HG03571 (cell line): ENCODE data around the gene CCDC107.

Experiments used
- ATAC-seq: cut with Tn5 transposase; IDR thresholded peaks from one replicate; pipeline ENCODE4 v1.9.1; 2021; ENCODE audit not compliant: unreplicated experiment

The CCDC107 gene

DNA sequence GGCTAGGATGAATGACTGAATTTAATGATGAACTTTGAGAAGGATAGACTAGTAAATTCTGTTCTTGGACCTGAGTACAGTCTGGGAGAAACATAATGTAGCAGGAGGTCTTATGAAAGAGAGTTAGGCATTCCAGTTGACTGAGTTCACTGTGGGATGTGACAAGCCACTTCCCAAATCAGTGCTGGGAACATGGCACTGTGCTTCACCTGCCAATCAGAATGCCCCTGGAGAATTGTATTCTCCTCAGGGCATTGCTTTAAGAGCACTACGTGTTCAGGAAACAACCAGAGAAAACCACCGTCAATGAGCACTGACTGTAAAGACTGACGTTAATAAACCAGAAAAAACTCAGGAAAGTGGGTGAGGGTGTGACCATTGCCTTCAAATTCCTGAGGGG, 1.2 kb downstream of the CCDC107 start:
- ATAC-seq = no peak

GRCh38 chr9:35660966-35661415, 2.9 kb downstream of the CCDC107 start:
- no peak for ATAC-seq

GRCh38 chr9:35661756-35662350, 3.8 kb downstream of the CCDC107 start:
- ATAC-seq = no peak

DNA sequence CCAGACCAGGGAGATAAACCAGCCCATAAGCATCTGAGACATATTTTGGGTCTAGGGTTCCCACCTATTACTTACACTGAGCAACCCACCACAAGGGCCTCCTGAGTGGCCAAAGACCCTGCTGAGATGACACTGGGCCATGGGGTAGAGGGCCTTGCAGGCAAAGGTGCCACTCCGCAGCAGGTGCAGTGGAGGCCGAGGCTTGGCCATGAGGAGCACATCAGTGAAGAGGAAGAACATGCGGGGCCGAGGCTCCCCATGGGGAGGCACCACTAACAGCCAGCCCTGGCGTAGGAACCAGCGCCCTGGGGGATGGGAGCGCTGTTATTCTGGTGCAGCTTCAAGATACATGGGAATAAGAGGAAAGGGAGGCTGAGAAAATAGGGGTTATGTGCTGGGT, 4.3 kb downstream of the CCDC107 start:
- ATAC-seq = no peak

GRCh38 chr9:35664531-35665470, 6.7 kb downstream of the CCDC107 start, which contains the start of gene ARHGEF39:
TSS of gene ARHGEF39 (minus strand) at chr9:35665195. CDS start at chr9:35665169, 26 bp downstream.
- peak; percentile 63 for ATAC-seq

DNA sequence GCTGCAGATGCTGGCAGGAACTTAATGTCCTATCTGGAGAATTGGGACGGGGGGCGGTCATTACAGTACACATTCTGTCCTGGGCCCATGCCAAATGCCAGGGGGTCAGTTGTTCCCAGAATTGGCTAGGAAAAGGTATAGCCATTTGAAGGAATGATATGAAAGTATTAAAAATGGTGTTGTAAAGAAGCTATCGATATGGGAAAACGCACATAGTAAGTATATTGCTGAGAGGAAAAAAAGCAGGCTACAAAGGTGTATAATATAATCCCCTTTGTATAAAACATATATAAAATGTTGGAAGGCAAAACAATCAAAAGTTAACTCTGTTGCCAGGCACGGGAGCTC, 7.4 kb downstream of the CCDC107 start:
- no peak for ATAC-seq

GRCh38 chr9:35666045-35666444, 8.0 kb downstream of the CCDC107 start:
- ATAC-seq = no peak

DNA sequence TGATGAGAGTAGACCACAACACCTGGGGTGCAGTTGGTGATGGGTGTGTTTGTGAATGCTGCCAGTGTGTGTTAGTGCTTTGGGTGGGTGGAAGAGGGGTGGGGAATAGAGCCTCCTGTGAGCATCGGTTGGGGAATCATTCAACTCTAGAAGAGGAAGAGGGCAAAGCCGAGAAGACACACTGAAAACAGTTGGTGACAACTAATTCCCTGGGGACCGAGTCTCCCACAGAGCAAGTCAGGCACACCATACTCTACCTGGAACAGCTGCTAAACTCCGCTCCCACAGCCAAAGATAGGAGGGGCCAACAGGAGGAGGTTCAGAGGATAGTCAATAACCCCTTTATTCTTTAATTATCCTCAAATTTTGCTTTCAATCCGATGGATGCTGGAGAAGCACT, 8.5 kb downstream of the CCDC107 start:
- ATAC-seq = no peak

DNA sequence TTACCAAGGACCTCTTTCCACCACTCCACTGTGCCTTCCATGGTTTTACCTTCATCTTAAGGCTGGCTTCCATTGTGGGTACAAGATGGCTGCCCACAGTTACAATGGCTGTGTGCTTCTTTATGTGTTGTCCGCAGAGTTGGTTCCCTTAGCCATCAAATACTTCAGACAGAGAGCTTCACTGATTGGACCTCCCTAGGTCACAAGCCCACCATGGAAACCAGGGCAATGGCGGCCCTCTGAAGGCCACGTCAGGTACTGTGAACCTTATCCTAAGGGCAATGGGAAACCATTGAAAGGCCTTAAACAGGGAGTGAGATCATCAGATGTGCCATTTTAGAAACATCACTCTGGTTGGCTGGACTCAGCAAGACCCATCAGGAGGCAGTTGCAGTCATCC, 9.8 kb downstream of the CCDC107 start:
- ATAC-seq = no peak

- ATAC-seq = no peak
Observed at GRCh38 chr9:35669331-35670145, 11.4 kb downstream of the CCDC107 start.

- no peak for ATAC-seq
Observed at GRCh38 chr9:35673132-35674024, 15.3 kb downstream of the CCDC107 start, which contains the start of gene CA9. TSS of gene CA9 (plus strand) at chr9:35673928. CDS start at chr9:35673960, 32 bp downstream.

DNA sequence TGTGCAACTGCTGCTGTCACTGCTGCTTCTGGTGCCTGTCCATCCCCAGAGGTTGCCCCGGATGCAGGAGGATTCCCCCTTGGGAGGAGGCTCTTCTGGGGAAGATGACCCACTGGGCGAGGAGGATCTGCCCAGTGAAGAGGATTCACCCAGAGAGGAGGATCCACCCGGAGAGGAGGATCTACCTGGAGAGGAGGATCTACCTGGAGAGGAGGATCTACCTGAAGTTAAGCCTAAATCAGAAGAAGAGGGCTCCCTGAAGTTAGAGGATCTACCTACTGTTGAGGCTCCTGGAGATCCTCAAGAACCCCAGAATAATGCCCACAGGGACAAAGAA, 15.9 kb downstream of the CCDC107 start:
- ATAC-seq = no peak

GRCh38 chr9:35675204-35675603, 17.1 kb downstream of the CCDC107 start:
- no peak for ATAC-seq

GRCh38 chr9:35675732-35676392, 17.8 kb downstream of the CCDC107 start:
- ATAC-seq = no peak

- ATAC-seq = no peak
Observed at GRCh38 chr9:35679091-35679490, 21.0 kb downstream of the CCDC107 start.

- ATAC-seq = no peak
Observed at GRCh38 chr9:35679766-35680330, 21.8 kb downstream of the CCDC107 start.

GRCh38 chr9:35680331-35681105, 22.4 kb downstream of the CCDC107 start:
- ATAC-seq = no peak

DNA sequence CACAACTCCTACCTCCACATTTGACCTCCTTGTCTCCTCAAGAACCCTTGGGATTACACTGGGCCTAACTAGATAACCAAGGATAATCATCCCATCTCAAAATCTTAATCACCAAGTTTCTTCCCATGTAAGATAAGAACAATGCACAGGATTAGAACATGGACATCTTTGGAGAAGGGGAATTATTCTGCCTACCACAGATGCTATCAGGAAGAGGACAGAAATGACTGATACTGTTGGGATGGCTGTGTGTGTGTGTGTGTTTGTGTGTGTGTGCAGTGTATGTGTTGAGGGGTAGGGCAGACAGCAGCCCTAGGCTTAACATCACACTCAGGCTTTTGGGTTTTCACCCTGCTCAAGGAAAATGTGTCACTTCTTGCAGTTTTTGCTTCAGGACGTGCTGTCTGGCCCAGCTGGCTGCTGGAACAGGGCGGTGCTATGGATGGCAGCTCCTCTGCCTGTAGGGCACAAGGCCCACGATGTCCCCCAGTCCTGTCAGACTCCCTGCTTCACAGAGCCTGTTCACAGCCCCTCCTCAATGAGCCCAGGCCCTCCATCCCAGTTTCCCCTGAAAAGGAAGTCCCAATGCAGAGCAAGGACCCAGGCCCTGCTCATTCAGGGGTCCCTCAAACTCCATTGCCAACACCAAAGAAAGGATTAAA, 23.4 kb downstream of the CCDC107 start:
- ATAC-seq = no peak
